ENCODE measurements around the gene PTPN1. TPM values are rescaled to one million over a fixed set of nuclear protein-coding genes. Genes with fewer than 3 reads are reported as not detected.
A peak's percentile ranks its signal among the peaks of the same experiment; 100 is the strongest.

The PTPN1 gene
- total and polyA plus RNA-seq, 2 of the 4 experiments (the other 2 are of a cell fraction), result 31.7 to 37.4 TPM

- no CpG with 5 or more reads among the region's 5 CpGs for WGBS, 2 experiments (ENCODE audit: extremely low coverage in 2 of 2, insufficient read length in 1 of 2)
- peaks cover 44 to 79% of the 10 kb centered on the region in 2 experiments for H3K79me1 ChIP-seq (ENCODE audit: low read depth in 1 of 2, low read length in 2 of 2)
- no peaks in the 10 kb centered on the region for H3K27me3 ChIP-seq (ENCODE audit: control insufficient read depth, insufficient read depth, low read length)
- H2BK15ac ChIP-seq (ENCODE audit: low read depth, low read length), result 0 out of 3 replicates have a peak overlapping the region, but pooled peaks have one; percentile 57
- DNase-seq, result no peak
- H3K23ac ChIP-seq (ENCODE audit: low read depth, low read length), result peak overlapping the region; percentile 84; the same call in 1 of the 2 replicates
- peak overlapping the region; percentile 25; the same call in 1 of the 2 replicates for H3K9ac ChIP-seq (ENCODE audit: low read depth, low read length)
- no peak overlapping the region for H2AK9ac ChIP-seq (replicated peaks; ENCODE audit: low read depth, low read length, poor library complexity)
- no peak overlapping the region for H2BK20ac ChIP-seq (ENCODE audit: low read depth, low read length)
- H3K9me1 ChIP-seq (ENCODE audit: insufficient read depth, low read length), result peaks cover 29% of the 10 kb centered on the region
- H3K4me1 ChIP-seq (ENCODE audit: control insufficient read depth, insufficient read depth, low read length), result peaks cover 20% of the 10 kb centered on the region
- peaks cover 10% of the 10 kb centered on the region for H3K36me3 ChIP-seq (ENCODE audit: control insufficient read depth, insufficient read depth, low read length)
- TF ChIP-seq BHLHE40 (IDR thresholded peaks at IDR 0.05; ENCODE audit: low read depth, low read length) (no peak), MXI1 (IDR thresholded peaks at IDR 0.05; ENCODE audit: borderline replicate concordance, low read depth, low read length) (no peak), CHD1 (IDR thresholded peaks at IDR 0.05; ENCODE audit: low read depth, low read length) (no peak), RFX5 (IDR thresholded peaks at IDR 0.05; ENCODE audit: low read depth, low read length) (no peak), USF2 (IDR thresholded peaks at IDR 0.05; ENCODE audit: low read depth, low read length) (no peak), RAD21 (IDR thresholded peaks at IDR 0.05; ENCODE audit: low read length) (no peak), MAZ (IDR thresholded peaks at IDR 0.05; ENCODE audit: borderline replicate concordance, low read depth, low read length) (no peak), FOS (IDR thresholded peaks at IDR 0.05; ENCODE audit: low read depth, low read length) (no peak), SMC3 (IDR thresholded peaks at IDR 0.05; ENCODE audit: low read depth, low read length) (no peak), CTCF (conservative IDR thresholded peaks at IDR 0.05; ENCODE audit: low read depth, low read length) (no peak), CEBPB (IDR thresholded peaks at IDR 0.05; ENCODE audit: low read depth, low read length) (no peak), ELK1 (IDR thresholded peaks at IDR 0.05; ENCODE audit: borderline replicate concordance, low read depth, low read length) (no peak), MAFK (IDR thresholded peaks at IDR 0.05; ENCODE audit: low read depth, low read length) (no peak), POLR2A (IDR thresholded peaks at IDR 0.05; ENCODE audit: low read depth, low read length) (no peak), NFE2L2 (IDR thresholded peaks at IDR 0.05; ENCODE audit: low read depth, low read length) (no peak)
- H4K20me1 ChIP-seq (ENCODE audit: insufficient read depth, low read length), result peaks cover 22% of the 10 kb centered on the region
- H3K4ac ChIP-seq (ENCODE audit: low read depth, low read length), result peak overlapping the region; percentile 54; the same call in 1 of the 2 replicates
- ATAC-seq (ENCODE audit: low read depth), result no peak
- H3K4me3 ChIP-seq (ENCODE audit: insufficient read depth, low read depth, low read length), result no peak overlapping the region
- H2BK120ac ChIP-seq (ENCODE audit: low read depth, low read length), result peak overlapping the region; percentile 78
- peak overlapping the region; percentile 99 for H2BK5ac ChIP-seq (ENCODE audit: low read depth, low read length, poor library complexity, severe bottlenecking)
- POLR2A ChIA-PET (ENCODE audit: unreplicated experiment), result no interaction called here
- H3K18ac ChIP-seq (ENCODE audit: low read depth, low read length), result peak overlapping the region; percentile 69; the same call in 1 of the 2 replicates
- peak overlapping the region; percentile 69; the same call in 1 of the 2 replicates for H4K5ac ChIP-seq (ENCODE audit: low read depth, low read length)
- peak overlapping the region; percentile 40 for H4K91ac ChIP-seq (ENCODE audit: insufficient read depth, low read depth, low read length)
- CTCF ChIA-PET, result no interaction called here
- in situ Hi-C loops (cut with MboI; ENCODE audit: low sequenced_read_pairs), result no loop called here
- H2AK5ac ChIP-seq (ENCODE audit: low read depth, low read length), result 0 out of 2 replicates have a peak overlapping the region, but pooled peaks have one; percentile 60
- dilution Hi-C loops (cut with HindIII; ENCODE audit: low sequenced_read_pairs, unreplicated experiment), result no loop called here
- H3K56ac ChIP-seq (ENCODE audit: extremely low read depth, insufficient read depth, low read length), result no peak overlapping the region
- H3K14ac ChIP-seq (replicated peaks; ENCODE audit: low read depth, low read length), result peak overlapping the region; percentile 89
- H3K27ac ChIP-seq (ENCODE audit: insufficient read depth, low read length), result 0 out of 2 replicates have a peak overlapping the region, but pooled peaks have one; percentile 39
- no TSS peak for BruUV-seq (replicated peaks)
- peak overlapping the region in 1 of 2 experiments; percentile 80; a peak in 2 of 4 replicates for H4K8ac ChIP-seq (ENCODE audit: low read depth in 2 of 2, low read length in 2 of 2)
- peak overlapping the region; percentile 57; the same call in 1 of the 2 replicates for H3K4me2 ChIP-seq (ENCODE audit: low read depth, low read length)
- intact Hi-C loops (cut with micrococcal nuclease), result no loop called here
- H2AFZ ChIP-seq (replicated peaks; ENCODE audit: low read length, poor library complexity), result no peak overlapping the region
- no peaks in the 10 kb centered on the region for H3K9me3 ChIP-seq (ENCODE audit: control insufficient read depth, insufficient read depth, low read length)
These were observed 33.1 kb downstream of the PTPN1 start for GRCh38 chr20:50543326-50543725.
